DND-41 (cell line): ENCODE results near the gene PPP1R3E.

Experiments used
- ATAC-seq: fragments of 200-7000 bp; cut with Tn5 transposase; 3 replicates; pipeline ENCODE4 v1.9.1; 2021; ENCODE audit warnings: low read depth; ENCODE audit not compliant: insufficient read depth
- DNase-seq: peaks from one replicate; pipeline ENCODE4 v3.0.0-alpha.2; 2020
- H2AFZ ChIP-seq: 2 replicates; pipeline ENCODE4 v1.6.0; 2012; ENCODE audit warnings: low read depth, low read length
- H3K27ac ChIP-seq: 2 replicates; pipeline ENCODE4 v1.5.1; 2012; ENCODE audit warnings: low read length, inconsistent platforms
- H3K27me3 ChIP-seq: fragments of 200-600 bp; sonication (generic); 2 replicates; pipeline ENCODE4 v1.6.0; 2012; ENCODE audit warnings: low read length, mild to moderate bottlenecking, inconsistent platforms; ENCODE audit not compliant: insufficient read depth, poor library complexity
- H3K36me3 ChIP-seq: 2 replicates; pipeline ENCODE4 v1.5.1; 2012; ENCODE audit warnings: low read length, inconsistent platforms; ENCODE audit not compliant: insufficient read depth
- H3K4me1 ChIP-seq: 2 replicates; pipeline ENCODE4 v1.5.1; 2012; ENCODE audit warnings: mild to moderate bottlenecking, low read length; ENCODE audit not compliant: insufficient read depth
- H3K4me2 ChIP-seq: 2 replicates; pipeline ENCODE4 v1.6.0; 2012; ENCODE audit warnings: mild to moderate bottlenecking, moderate library complexity, low read length, inconsistent platforms; ENCODE audit not compliant: insufficient read depth
- H3K4me3 ChIP-seq, 2 experiments: fragments of 200-600 bp in 1 of 2; shearing (Covaris generic) in 1 of 2; 2 replicates each; pipeline ENCODE4 v1.5.1; 2012 to 2016; ENCODE audit warnings: inconsistent platforms in 2 of 2, low read length in 2 of 2, mild to moderate bottlenecking in 2 of 2, low read depth in 1 of 2, moderate library complexity in 1 of 2
- H3K79me2 ChIP-seq: 2 replicates; pipeline ENCODE4 v1.6.0; 2012; ENCODE audit warnings: low read length, inconsistent platforms; ENCODE audit not compliant: insufficient read depth
- H3K9ac ChIP-seq: 2 replicates; pipeline ENCODE4 v1.6.0; 2012; ENCODE audit warnings: low read depth, mild to moderate bottlenecking, inconsistent platforms, low read length, moderate library complexity
- H3K9me3 ChIP-seq: 2 replicates; pipeline ENCODE4 v1.5.1; 2012; ENCODE audit warnings: low read length, moderate library complexity, mild to moderate bottlenecking, inconsistent platforms; ENCODE audit not compliant: insufficient read depth, severe bottlenecking
- H4K20me1 ChIP-seq: 2 replicates; pipeline ENCODE4 v1.6.0; 2012; ENCODE audit warnings: low read length; ENCODE audit not compliant: insufficient read depth
- EZH2 ChIP-seq: IDR thresholded peaks from 3 replicates; pipeline ENCODE4 v1.6.1; 2012; ENCODE audit warnings: borderline replicate concordance, low read depth, mild to moderate bottlenecking, moderate library complexity, low read length, inconsistent platforms; ENCODE audit not compliant: severe bottlenecking
- TF ChIP-seq, protein P1 (sequence below): IDR thresholded peaks from 2 replicates; pipeline ENCODE4 v1.5.1; 2012; ENCODE audit warnings: borderline replicate concordance, low read length, moderate library complexity, mild to moderate bottlenecking; ENCODE audit not compliant: poor library complexity, severe bottlenecking; ENCODE audit errors: extremely low read depth

Gene PPP1R3E

DNA sequence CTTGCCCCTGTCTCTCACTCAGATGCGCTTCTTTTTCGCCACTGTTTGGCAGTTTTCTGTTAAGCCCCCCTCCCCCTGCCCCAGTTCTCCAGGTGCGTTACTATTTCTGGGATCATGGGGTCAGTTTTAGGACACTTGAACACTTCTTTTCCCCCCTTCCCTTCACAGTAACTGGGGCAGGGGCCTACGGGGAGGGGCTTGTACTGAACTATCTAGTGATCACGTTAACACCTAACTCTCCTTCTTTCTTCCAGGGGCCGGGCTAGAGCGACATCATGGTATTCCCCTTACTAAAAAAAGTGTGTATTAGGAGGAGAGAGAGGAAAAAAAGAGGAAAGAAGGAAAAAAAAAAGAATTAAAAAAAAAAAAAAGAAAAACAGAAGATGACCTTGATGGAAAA, 22.3 kb upstream of the PPP1R3E start:
- no peak for TF ChIP-seq EZH2
- TF ChIP-seq, protein P1, sequence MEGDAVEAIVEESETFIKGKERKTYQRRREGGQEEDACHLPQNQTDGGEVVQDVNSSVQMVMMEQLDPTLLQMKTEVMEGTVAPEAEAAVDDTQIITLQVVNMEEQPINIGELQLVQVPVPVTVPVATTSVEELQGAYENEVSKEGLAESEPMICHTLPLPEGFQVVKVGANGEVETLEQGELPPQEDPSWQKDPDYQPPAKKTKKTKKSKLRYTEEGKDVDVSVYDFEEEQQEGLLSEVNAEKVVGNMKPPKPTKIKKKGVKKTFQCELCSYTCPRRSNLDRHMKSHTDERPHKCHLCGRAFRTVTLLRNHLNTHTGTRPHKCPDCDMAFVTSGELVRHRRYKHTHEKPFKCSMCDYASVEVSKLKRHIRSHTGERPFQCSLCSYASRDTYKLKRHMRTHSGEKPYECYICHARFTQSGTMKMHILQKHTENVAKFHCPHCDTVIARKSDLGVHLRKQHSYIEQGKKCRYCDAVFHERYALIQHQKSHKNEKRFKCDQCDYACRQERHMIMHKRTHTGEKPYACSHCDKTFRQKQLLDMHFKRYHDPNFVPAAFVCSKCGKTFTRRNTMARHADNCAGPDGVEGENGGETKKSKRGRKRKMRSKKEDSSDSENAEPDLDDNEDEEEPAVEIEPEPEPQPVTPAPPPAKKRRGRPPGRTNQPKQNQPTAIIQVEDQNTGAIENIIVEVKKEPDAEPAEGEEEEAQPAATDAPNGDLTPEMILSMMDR: no peak
- Histone ChIP-seq H2AFZ (no peak overlapping the region), H3K9me3 (no peaks in the 10 kb centered on the region), H3K4me3 (no peak overlapping the region), H3K36me3 (peaks cover 36% of the 10 kb centered on the region), H3K27ac (no peak overlapping the region), H3K9ac (no peak overlapping the region), H3K4me1 (peaks cover 28% of the 10 kb centered on the region), H3K27me3 (no peaks in the 10 kb centered on the region), H3K79me2 (peaks cover 33% of the 10 kb centered on the region), H4K20me1 (peaks cover 22% of the 10 kb centered on the region), H3K4me2 (no peak overlapping the region)
- ATAC-seq: no peak
- no peak for DNase-seq

DNA sequence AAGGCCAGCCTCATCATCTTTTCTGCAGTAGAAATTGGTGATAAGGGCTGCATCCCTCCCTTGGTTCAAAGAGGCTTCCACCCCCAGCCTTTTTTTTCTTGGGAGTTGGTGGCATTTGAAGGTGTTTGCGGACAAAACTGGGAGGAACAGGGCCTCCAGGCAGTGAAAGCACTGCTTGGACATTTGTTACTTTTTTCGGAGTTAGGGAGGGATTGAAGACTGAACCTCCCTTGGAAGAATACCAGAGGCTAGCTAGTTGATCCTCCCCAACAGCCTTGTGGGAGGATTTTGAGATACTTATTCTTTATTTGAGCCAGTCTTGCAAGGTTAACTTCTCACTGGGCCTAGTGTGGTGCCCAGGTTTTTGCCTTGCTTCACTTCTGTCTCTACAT, 21.8 kb upstream of the PPP1R3E start:
- Histone ChIP-seq H4K20me1 (peaks cover 22% of the 10 kb centered on the region), H3K79me2 (peaks cover 33% of the 10 kb centered on the region), H3K9me3 (no peaks in the 10 kb centered on the region), H2AFZ (no peak overlapping the region), H3K27ac (no peak overlapping the region), H3K4me3 (no peak overlapping the region), H3K27me3 (no peaks in the 10 kb centered on the region), H3K9ac (no peak overlapping the region), H3K4me1 (peaks cover 33% of the 10 kb centered on the region), H3K4me2 (no peak overlapping the region), H3K36me3 (peaks cover 36% of the 10 kb centered on the region)
- no peak for DNase-seq
- no peak for ATAC-seq
- TF ChIP-seq, protein P1: no peak
- TF ChIP-seq EZH2: no peak

DNA sequence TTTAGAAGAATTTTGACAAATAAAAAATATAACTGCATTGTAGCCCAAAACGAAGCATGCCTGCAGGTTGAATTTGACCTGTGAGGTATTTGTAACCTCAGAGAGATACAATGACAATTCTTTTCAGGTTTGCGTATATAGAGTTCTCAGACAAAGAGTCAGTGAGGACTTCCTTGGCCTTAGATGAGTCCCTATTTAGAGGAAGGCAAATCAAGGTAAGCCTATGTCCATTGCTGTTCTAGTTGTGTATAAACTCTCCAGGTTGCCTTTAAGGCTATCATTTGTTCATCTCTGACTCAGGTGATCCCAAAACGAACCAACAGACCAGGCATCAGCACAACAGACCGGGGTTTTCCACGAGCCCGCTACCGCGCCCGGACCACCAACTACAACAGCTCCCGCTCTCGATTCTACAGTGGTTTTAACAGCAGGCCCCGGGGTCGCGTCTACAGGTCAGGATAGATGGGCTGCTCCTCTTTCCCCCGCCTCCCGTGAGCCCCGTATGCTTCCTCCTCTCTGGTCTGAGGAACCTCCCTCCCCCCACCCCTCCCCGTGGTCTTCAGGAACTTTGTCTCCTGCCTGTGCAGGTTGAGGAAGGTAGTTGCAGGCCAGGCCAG, 21.3 kb upstream of the PPP1R3E start:
- ATAC-seq (no peak), DNase-seq (no peak)
- no peak overlapping the region for H2AFZ ChIP-seq
- peaks cover 36% of the 10 kb centered on the region for H3K4me1 ChIP-seq
- H3K9me3 ChIP-seq: no peaks in the 10 kb centered on the region
- no peaks in the 10 kb centered on the region for H3K27me3 ChIP-seq
- peaks cover 36% of the 10 kb centered on the region for H3K36me3 ChIP-seq
- H3K9ac ChIP-seq: no peak overlapping the region
- H4K20me1 ChIP-seq: peaks cover 22% of the 10 kb centered on the region
- peaks cover 33% of the 10 kb centered on the region for H3K79me2 ChIP-seq
- no peak overlapping the region for H3K4me2 ChIP-seq
- no peak overlapping the region for H3K27ac ChIP-seq
- TF ChIP-seq, protein P1: no peak
- TF ChIP-seq EZH2: no peak
- H3K4me3 ChIP-seq: no peak overlapping the region
